ENCODE results near the gene RTEL1.

DNA sequence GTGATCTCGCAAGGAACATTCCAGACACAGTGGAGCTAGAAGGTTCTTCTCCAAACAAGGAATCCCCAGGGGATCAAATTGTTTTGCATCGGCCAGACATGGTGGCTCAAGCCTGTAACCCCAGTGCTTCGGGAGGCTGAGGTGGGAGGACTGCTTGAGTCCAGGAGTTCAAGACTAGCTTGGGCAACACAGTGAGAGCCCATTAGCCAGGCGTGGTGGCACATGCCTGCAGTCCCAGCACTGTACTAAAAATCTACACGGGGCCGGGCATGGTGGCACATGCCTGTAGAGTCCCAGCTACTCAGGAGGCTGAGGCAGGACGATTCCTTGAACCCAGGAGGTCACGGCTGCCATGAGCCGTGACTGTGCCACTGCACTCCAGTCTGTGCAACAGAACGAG, 46.5 kb upstream of the RTEL1 start:
- TF ChIP-seq CTCF (IDR thresholded peaks at IDR 0.05; ENCODE audit: low read depth, low read length), result no peak
- TF ChIP-seq POLR2A (IDR thresholded peaks at IDR 0.05; ENCODE audit: extremely low read depth, insufficient read length), result no peak
- TF ChIP-seq, protein P1, sequence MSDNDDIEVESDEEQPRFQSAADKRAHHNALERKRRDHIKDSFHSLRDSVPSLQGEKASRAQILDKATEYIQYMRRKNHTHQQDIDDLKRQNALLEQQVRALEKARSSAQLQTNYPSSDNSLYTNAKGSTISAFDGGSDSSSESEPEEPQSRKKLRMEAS (IDR thresholded peaks at IDR 0.05; ENCODE audit: low read depth, low read length), result no peak

All from NB4 (cell line).